Liver (tissue), 9 donors: ENCODE data around the gene C12orf57. TPM values are rescaled to one million over a fixed set of nuclear protein-coding genes. Genes with fewer than 3 reads are reported as not detected.
A peak's percentile ranks its signal among the peaks of the same experiment; 100 is the strongest.

ENCODE experiments used
- DNase-seq: peaks from one replicate; pipeline ENCODE4 v3.0.0-alpha.2; 2017; ENCODE audit warnings: low spot score
- H3K27ac ChIP-seq, 2 donors: one replicate each; pipeline ENCODE4 v1.7.0; 2013; ENCODE audit warnings: inconsistent platforms in 2 of 2, low read length in 2 of 2, control low read depth in 1 of 2, low read depth in 1 of 2, mild to moderate bottlenecking in 1 of 2
- H3K27me3 ChIP-seq, 4 donors: one replicate each; pipeline versions ENCODE4 v1.6.1 to v1.7.0; 2013; ENCODE audit warnings: low read length in 3 of 4, inconsistent platforms in 1 of 4, mild to moderate bottlenecking in 1 of 4, moderate library complexity in 1 of 4; ENCODE audit not compliant: control insufficient read depth in 4 of 4, insufficient read depth in 4 of 4
- H3K36me3 ChIP-seq, 4 donors: one replicate each; pipeline versions ENCODE4 v1.6.1 to v1.7.0; 2013; ENCODE audit warnings: low read length in 3 of 4, mild to moderate bottlenecking in 3 of 4, low read depth in 1 of 4, moderate library complexity in 1 of 4; ENCODE audit not compliant: control insufficient read depth in 4 of 4, insufficient read depth in 3 of 4
- H3K4me1 ChIP-seq, 4 donors: one replicate each; pipeline versions ENCODE4 v1.6.1 to v1.7.0; 2013; ENCODE audit warnings: low read length in 3 of 4, mild to moderate bottlenecking in 3 of 4, moderate library complexity in 1 of 4; ENCODE audit not compliant: control insufficient read depth in 4 of 4, insufficient read depth in 4 of 4
- H3K4me3 ChIP-seq, 3 donors: one replicate each; pipeline versions ENCODE4 v1.6.1 to v1.7.0; 2013; ENCODE audit warnings: low read length in 3 of 3, control low read depth in 1 of 3, low read depth in 1 of 3, mild to moderate bottlenecking in 1 of 3
- H3K9ac ChIP-seq, 2 donors: one replicate each; pipeline ENCODE4 v1.7.0; 2013; ENCODE audit warnings: low read length in 2 of 2, mild to moderate bottlenecking in 2 of 2, moderate library complexity in 2 of 2, control low read depth in 1 of 2, low read depth in 1 of 2
- H3K9me3 ChIP-seq, 4 donors: one replicate each; pipeline versions ENCODE4 v1.6.1 to v1.7.0; 2013; ENCODE audit warnings: low read length in 3 of 4; ENCODE audit not compliant: control insufficient read depth in 4 of 4
- ATF3 ChIP-seq: IDR thresholded peaks from 2 replicates; pipeline ENCODE4 v1.6.1; 2016; ENCODE audit warnings: antibody characterized with exemption
- FOXA2 ChIP-seq: IDR thresholded peaks from 2 replicates; pipeline ENCODE4 v1.6.1; 2016; ENCODE audit warnings: antibody characterized with exemption
- GABPA ChIP-seq, 2 donors: IDR thresholded peaks in 1 of 2; conservative IDR thresholded peaks in 1 of 2; 2 replicates each; pipeline ENCODE4 v1.6.1; 2016; ENCODE audit warnings: antibody characterized with exemption in 2 of 2, mild to moderate bottlenecking in 1 of 2, moderate library complexity in 1 of 2
- HNF4A ChIP-seq, 2 donors: conservative IDR thresholded peaks; 2 replicates each; pipeline ENCODE4 v1.6.1; 2016; ENCODE audit warnings: antibody characterized with exemption in 2 of 2, mild to moderate bottlenecking in 2 of 2
- RAD21 ChIP-seq, 2 donors: IDR thresholded peaks; 2 replicates each; pipeline ENCODE4 v1.6.1; 2016; ENCODE audit warnings: antibody characterized with exemption in 2 of 2, mild to moderate bottlenecking in 2 of 2
- SP1 ChIP-seq: IDR thresholded peaks from 2 replicates; pipeline ENCODE4 v1.6.1; 2018; ENCODE audit warnings: antibody characterized with exemption, mild to moderate bottlenecking
- WGBS: extraction: QIAGEN DNeasy Blood & Tissue Kit; methylation state at CpG from one replicate; pipeline ENCODE4 v1.1.7; 2013; 5-methylcytosine and 5-hydroxymethylcytosine counted together
- polyA plus RNA-seq, 2 donors: library from polyadenylated mRNA; stranded (reverse) in 1 of 2; unstranded in 1 of 2; fragments of 200-250 nt in 1 of 2; fragments of >200 nt in 1 of 2; fragmentation: Nextera tagmentation in 1 of 2; extraction: Ambion mirVana in 1 of 2; gene quantifications; one replicate each; pipeline versions ENCODE4 v1.2.1 to v1.2.3, GENCODE V29; 2013 to 2015
- total RNA-seq, 2 donors: library from RNA; depleted of rRNA; stranded (reverse); fragments of >200 nt; gene quantifications; one replicate each; pipeline ENCODE4 v1.2.3, GENCODE V29; 2014
- TF ChIP-seq, protein P1 (sequence below): IDR thresholded peaks from 2 replicates; pipeline ENCODE4 v1.6.1; 2016; ENCODE audit warnings: antibody characterized with exemption
- TF ChIP-seq, protein P2 (sequence below): IDR thresholded peaks from 2 replicates; pipeline ENCODE4 v1.6.1; 2016; ENCODE audit warnings: antibody characterized with exemption
- TF ChIP-seq, protein P3 (sequence below): IDR thresholded peaks from 2 replicates; pipeline ENCODE4 v1.6.1; 2016; ENCODE audit warnings: antibody characterized with exemption, mild to moderate bottlenecking
- donor health status: healthy.
- donor health status: healthy.
- donor health status: healthy.
- donor health status: healthy.
- donor health status: healthy.

C12orf57 gene
- total and polyA plus RNA-seq, 4 donors: 49.2 to 193 (median 65.7) TPM

- H3K27ac ChIP-seq: peak overlapping the region; percentile 42 to 87
- peak; percentile 64 for DNase-seq
- WGBS: 34% methylated on average over 16 of the region's 16 CpGs
- H3K27me3 ChIP-seq: no peaks in the 10 kb centered on the region
- peak overlapping the region; percentile 2 to 55 for H3K9ac ChIP-seq
- H3K36me3 ChIP-seq: peaks cover 3 to 17% (median 10%) of the 10 kb centered on the region in 4 donors
- TF ChIP-seq, protein P1, sequence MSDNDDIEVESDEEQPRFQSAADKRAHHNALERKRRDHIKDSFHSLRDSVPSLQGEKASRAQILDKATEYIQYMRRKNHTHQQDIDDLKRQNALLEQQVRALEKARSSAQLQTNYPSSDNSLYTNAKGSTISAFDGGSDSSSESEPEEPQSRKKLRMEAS: no peak
- TF ChIP-seq ATF3 (no peak), RAD21 (IDR thresholded peaks at IDR 0.05) (peak in 1 of 2 donors; percentile 31)
- H3K4me1 ChIP-seq: peaks cover 2 to 40% (median 17%) of the 10 kb centered on the region in 4 donors
- H3K4me3 ChIP-seq: no peak overlapping the region
- no peaks in the 10 kb centered on the region for H3K9me3 ChIP-seq
These were observed 18.0 kb downstream of the C12orf57 start for GRCh38 chr12:6961695-6962284.

GRCh38 chr12:6962285-6963015 is 18.6 kb downstream of the C12orf57 start:
- Histone ChIP-seq H3K27me3 (no peaks in the 10 kb centered on the region), H3K4me3 (no peak overlapping the region), H3K9ac (no peak overlapping the region), H3K9me3 (no peaks in the 10 kb centered on the region), H3K27ac (peak overlapping the region; percentile 42 to 87), H3K4me1 (peaks cover 2 to 40% (median 17%) of the 10 kb centered on the region in 4 donors), H3K36me3 (peaks cover 7 to 23% (median 16%) of the 10 kb centered on the region in 4 donors)
- no peak for DNase-seq
- 63% methylated on average over 25 of the region's 25 CpGs for WGBS
- TF ChIP-seq GABPA (IDR thresholded peaks at IDR 0.05 in 1 of 2, conservative IDR thresholded peaks at IDR 0.05 in 1 of 2) (no peak), HNF4A (conservative IDR thresholded peaks at IDR 0.05) (no peak), FOXA2 (no peak)

GRCh38 chr12:6963016-6963731 is 19.4 kb downstream of the C12orf57 start:
- Histone ChIP-seq H3K4me3 (no peak overlapping the region), H3K36me3 (peaks cover 12 to 28% (median 22%) of the 10 kb centered on the region in 4 donors), H3K27me3 (no peaks in the 10 kb centered on the region), H3K4me1 (peaks cover 2 to 41% (median 19%) of the 10 kb centered on the region in 4 donors), H3K27ac (no peak overlapping the region), H3K9ac (no peak overlapping the region), H3K9me3 (no peaks in the 10 kb centered on the region)
- WGBS: 79% methylated on average over 32 of the region's 32 CpGs
- TF ChIP-seq, protein P2, sequence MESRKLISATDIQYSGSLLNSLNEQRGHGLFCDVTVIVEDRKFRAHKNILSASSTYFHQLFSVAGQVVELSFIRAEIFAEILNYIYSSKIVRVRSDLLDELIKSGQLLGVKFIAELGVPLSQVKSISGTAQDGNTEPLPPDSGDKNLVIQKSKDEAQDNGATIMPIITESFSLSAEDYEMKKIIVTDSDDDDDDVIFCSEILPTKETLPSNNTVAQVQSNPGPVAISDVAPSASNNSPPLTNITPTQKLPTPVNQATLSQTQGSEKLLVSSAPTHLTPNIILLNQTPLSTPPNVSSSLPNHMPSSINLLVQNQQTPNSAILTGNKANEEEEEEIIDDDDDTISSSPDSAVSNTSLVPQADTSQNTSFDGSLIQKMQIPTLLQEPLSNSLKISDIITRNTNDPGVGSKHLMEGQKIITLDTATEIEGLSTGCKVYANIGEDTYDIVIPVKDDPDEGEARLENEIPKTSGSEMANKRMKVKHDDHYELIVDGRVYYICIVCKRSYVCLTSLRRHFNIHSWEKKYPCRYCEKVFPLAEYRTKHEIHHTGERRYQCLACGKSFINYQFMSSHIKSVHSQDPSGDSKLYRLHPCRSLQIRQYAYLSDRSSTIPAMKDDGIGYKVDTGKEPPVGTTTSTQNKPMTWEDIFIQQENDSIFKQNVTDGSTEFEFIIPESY: no peak
- TF ChIP-seq, protein P3, sequence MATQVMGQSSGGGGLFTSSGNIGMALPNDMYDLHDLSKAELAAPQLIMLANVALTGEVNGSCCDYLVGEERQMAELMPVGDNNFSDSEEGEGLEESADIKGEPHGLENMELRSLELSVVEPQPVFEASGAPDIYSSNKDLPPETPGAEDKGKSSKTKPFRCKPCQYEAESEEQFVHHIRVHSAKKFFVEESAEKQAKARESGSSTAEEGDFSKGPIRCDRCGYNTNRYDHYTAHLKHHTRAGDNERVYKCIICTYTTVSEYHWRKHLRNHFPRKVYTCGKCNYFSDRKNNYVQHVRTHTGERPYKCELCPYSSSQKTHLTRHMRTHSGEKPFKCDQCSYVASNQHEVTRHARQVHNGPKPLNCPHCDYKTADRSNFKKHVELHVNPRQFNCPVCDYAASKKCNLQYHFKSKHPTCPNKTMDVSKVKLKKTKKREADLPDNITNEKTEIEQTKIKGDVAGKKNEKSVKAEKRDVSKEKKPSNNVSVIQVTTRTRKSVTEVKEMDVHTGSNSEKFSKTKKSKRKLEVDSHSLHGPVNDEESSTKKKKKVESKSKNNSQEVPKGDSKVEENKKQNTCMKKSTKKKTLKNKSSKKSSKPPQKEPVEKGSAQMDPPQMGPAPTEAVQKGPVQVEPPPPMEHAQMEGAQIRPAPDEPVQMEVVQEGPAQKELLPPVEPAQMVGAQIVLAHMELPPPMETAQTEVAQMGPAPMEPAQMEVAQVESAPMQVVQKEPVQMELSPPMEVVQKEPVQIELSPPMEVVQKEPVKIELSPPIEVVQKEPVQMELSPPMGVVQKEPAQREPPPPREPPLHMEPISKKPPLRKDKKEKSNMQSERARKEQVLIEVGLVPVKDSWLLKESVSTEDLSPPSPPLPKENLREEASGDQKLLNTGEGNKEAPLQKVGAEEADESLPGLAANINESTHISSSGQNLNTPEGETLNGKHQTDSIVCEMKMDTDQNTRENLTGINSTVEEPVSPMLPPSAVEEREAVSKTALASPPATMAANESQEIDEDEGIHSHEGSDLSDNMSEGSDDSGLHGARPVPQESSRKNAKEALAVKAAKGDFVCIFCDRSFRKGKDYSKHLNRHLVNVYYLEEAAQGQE: no peak
- TF ChIP-seq SP1: no peak
- DNase-seq: no peak
